GM12878 (cell line): ENCODE data around the gene FERMT2. TPM values are rescaled to one million over a fixed set of nuclear protein-coding genes. Genes with fewer than 3 reads are reported as not detected.

Experiments used
- ATAC-seq: fragments of 200-7000 bp; cut with Tn5 transposase; 3 replicates; pipeline ENCODE4 v1.9.1; 2020; ENCODE audit warnings: mild to moderate bottlenecking, moderate library complexity
- BruUV-seq: library from RNA; stranded (reverse); fragments of 400-500 nt; replicated peaks from 2 replicates; lab custom pipeline; 2021; lab: Mats Ljungman, UMichigan
- CTCF ChIA-PET: fragments of 300-600 bp; sonication (Branson Sonifier 250); formaldehyde crosslinking; extraction: SDS; loops from one replicate; lab custom pipeline; 2021; ENCODE audit warnings: inconsistent platforms; lab: Yijun Ruan, JAX
- POLR2A ChIA-PET: fragments of 350-600 bp; formaldehyde crosslinking; extraction: SDS; loops from one replicate; lab custom pipeline; 2021; ENCODE audit warnings: inconsistent platforms; lab: Charles Lee
- RAD21 ChIA-PET: fragments of 300-600 bp; sonication (Branson Sonifier 250); formaldehyde crosslinking; loops from one replicate; lab custom pipeline; 2023; ENCODE audit warnings: antibody characterized with exemption; ENCODE audit not compliant: unreplicated experiment; lab: Charles Lee
- SMC1A ChIA-PET: fragments of 300-600 bp; sonication (Branson Sonifier 250); formaldehyde crosslinking; loops from one replicate; lab custom pipeline; 2023; ENCODE audit not compliant: unreplicated experiment, uncharacterized antibody; lab: Charles Lee
- DNase-seq: peaks from one replicate; pipeline ENCODE4 v3.0.0-alpha.2; 2011; ENCODE audit warnings: low read depth, low spot score
- FAIRE-seq: peaks from 3 replicates; lab custom pipeline; 2011; peaks lifted over from hg19 to GRCh38; lab: Jason Lieb, UNC
- H2AFZ ChIP-seq: 2 replicates; pipeline ENCODE4 v1.6.0; 2011; ENCODE audit warnings: low read depth, low read length, control low read depth; ENCODE audit not compliant: control insufficient read depth
- H3K27ac ChIP-seq: 2 replicates; pipeline ENCODE4 v1.5.1; 2011; ENCODE audit warnings: control low read depth; ENCODE audit not compliant: control insufficient read depth, insufficient read depth
- H3K27me3 ChIP-seq, 2 experiments: replicated peaks in 1 of 2; 2 replicates each; pipeline versions ENCODE4 v1.6.0 to v1.6.1; 2011; ENCODE audit warnings: low read length in 1 of 2; ENCODE audit not compliant: control insufficient read depth in 2 of 2, insufficient read depth in 2 of 2
- H3K36me3 ChIP-seq, 2 experiments: 2 replicates each; pipeline ENCODE4 v1.5.1; 2011; ENCODE audit warnings: low read length in 1 of 2; ENCODE audit not compliant: control insufficient read depth in 2 of 2, insufficient read depth in 2 of 2
- H3K4me1 ChIP-seq: 2 replicates; pipeline ENCODE4 v1.6.1; 2011; ENCODE audit warnings: mild to moderate bottlenecking, low read length, moderate library complexity, mixed read lengths; ENCODE audit not compliant: control insufficient read depth, insufficient read depth
- H3K4me2 ChIP-seq: 2 replicates; pipeline ENCODE4 v1.6.0; 2011; ENCODE audit warnings: control low read depth; ENCODE audit not compliant: control insufficient read depth, insufficient read depth
- H3K4me3 ChIP-seq: fragments of 200-600 bp; sonication (generic); 2 replicates; pipeline ENCODE4 v1.5.1; 2016
- H3K79me2 ChIP-seq: 2 replicates; pipeline ENCODE4 v1.6.0; 2011; ENCODE audit warnings: low read length; ENCODE audit not compliant: control insufficient read depth, insufficient read depth
- H3K9ac ChIP-seq: 2 replicates; pipeline ENCODE4 v1.8.0; 2011; ENCODE audit warnings: low read length, control low read depth, mixed read lengths; ENCODE audit not compliant: control insufficient read depth, insufficient read depth
- H3K9me3 ChIP-seq: replicated peaks from 3 replicates; pipeline ENCODE4 v1.5.1; 2011; ENCODE audit warnings: mild to moderate bottlenecking, low read length; ENCODE audit not compliant: control insufficient read depth, insufficient read depth
- H4K20me1 ChIP-seq: 2 replicates; pipeline ENCODE4 v1.6.0; 2011; ENCODE audit not compliant: control insufficient read depth, insufficient read depth
- WGBS: methylation state at CpG from one replicate; pipeline ENCODE4 v1.1.6; 2016; ENCODE audit warnings: low lambda C conversion rate; ENCODE audit not compliant: insufficient replicate concordance, insufficient coverage; ENCODE audit errors: missing lambda C conversion rate; 5-methylcytosine and 5-hydroxymethylcytosine counted together
- in situ Hi-C: fragments of 300-500 bp; cut with MboI; formaldehyde crosslinking; loops from 9 replicates; pipeline ENCODE4 v1.14.3; 2018; ENCODE audit warnings: mixed read lengths
- intact Hi-C: fragments of 100-400 bp; cut with micrococcal nuclease; formaldehyde crosslinking; loops from one replicate; pipeline ENCODE4 v1.14.2; 2022; ENCODE audit not compliant: unreplicated experiment
- polyA plus RNA-seq, 11 experiments: library from polyadenylated mRNA; depleted of rRNA in 4 of 11; unstranded in 6 of 11; stranded (reverse) in 5 of 11; fragments of >200 nt; fragmentation: Nextera tagmentation in 4 of 11; fragmentation: Illumina TruSeq in 1 of 11; extraction: Ambion mirVana in 4 of 11; extraction: Trizol in 1 of 11; gene quantifications; 1 replicate in 1 of 11; 2 replicates in 10 of 11; pipeline versions ENCODE4 v1.2.1 to v1.2.3, GENCODE V29; 2011 to 2016; ENCODE audit warnings: inconsistent platforms in 2 of 11, missing spikeins in 2 of 11, low read depth in 1 of 11
- total RNA-seq, 4 experiments: library from RNA; depleted of rRNA in 3 of 4; stranded (reverse); fragments of >200 nt in 3 of 4; fragmentation: Illumina TruSeq in 1 of 4; extraction: Trizol in 1 of 4; gene quantifications; 2 replicates each; pipeline versions ENCODE4 v1.2.1 to v1.2.3, GENCODE V29; 2013 to 2021
- TF ChIP-seq, protein P1 (sequence below): IDR thresholded peaks from 2 replicates; pipeline ENCODE4 v1.6.1; 2012; ENCODE audit warnings: improper control_type of control experiment, low read depth, low read length; ENCODE audit not compliant: insufficient replicate concordance
- TF ChIP-seq, protein P2 (sequence below): IDR thresholded peaks from 2 replicates; pipeline ENCODE4 v1.6.1; 2012; ENCODE audit warnings: low read depth, low read length, improper control_type of control experiment

The FERMT2 gene
- total and polyA plus RNA-seq, 10 of the 15 experiments (the other 5 are each of a cell fraction or from before 2014, with no cell fraction given) = 4.9 to 35.5 (median 19.5) TPM

DNA sequence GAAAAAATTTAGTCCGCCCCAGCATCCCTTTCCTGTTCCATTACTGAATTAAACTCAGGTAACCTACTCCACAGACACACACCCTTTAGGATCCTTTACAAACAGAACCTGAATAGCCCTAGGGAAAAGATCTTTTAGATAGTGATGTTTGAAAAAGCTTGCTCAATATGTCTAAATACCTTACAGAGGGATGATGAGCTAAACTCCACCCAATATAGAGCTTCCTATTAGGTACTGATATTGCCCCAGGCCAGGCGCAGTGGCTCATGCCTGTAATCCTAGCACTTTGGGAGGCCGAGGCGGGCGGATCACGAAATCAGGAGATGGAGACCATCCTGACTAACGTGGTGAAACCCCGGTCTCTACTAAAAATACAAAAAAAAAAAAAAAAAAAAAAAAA is 50.1 kb downstream of the FERMT2 start (continued):
- TF ChIP-seq, protein P1, sequence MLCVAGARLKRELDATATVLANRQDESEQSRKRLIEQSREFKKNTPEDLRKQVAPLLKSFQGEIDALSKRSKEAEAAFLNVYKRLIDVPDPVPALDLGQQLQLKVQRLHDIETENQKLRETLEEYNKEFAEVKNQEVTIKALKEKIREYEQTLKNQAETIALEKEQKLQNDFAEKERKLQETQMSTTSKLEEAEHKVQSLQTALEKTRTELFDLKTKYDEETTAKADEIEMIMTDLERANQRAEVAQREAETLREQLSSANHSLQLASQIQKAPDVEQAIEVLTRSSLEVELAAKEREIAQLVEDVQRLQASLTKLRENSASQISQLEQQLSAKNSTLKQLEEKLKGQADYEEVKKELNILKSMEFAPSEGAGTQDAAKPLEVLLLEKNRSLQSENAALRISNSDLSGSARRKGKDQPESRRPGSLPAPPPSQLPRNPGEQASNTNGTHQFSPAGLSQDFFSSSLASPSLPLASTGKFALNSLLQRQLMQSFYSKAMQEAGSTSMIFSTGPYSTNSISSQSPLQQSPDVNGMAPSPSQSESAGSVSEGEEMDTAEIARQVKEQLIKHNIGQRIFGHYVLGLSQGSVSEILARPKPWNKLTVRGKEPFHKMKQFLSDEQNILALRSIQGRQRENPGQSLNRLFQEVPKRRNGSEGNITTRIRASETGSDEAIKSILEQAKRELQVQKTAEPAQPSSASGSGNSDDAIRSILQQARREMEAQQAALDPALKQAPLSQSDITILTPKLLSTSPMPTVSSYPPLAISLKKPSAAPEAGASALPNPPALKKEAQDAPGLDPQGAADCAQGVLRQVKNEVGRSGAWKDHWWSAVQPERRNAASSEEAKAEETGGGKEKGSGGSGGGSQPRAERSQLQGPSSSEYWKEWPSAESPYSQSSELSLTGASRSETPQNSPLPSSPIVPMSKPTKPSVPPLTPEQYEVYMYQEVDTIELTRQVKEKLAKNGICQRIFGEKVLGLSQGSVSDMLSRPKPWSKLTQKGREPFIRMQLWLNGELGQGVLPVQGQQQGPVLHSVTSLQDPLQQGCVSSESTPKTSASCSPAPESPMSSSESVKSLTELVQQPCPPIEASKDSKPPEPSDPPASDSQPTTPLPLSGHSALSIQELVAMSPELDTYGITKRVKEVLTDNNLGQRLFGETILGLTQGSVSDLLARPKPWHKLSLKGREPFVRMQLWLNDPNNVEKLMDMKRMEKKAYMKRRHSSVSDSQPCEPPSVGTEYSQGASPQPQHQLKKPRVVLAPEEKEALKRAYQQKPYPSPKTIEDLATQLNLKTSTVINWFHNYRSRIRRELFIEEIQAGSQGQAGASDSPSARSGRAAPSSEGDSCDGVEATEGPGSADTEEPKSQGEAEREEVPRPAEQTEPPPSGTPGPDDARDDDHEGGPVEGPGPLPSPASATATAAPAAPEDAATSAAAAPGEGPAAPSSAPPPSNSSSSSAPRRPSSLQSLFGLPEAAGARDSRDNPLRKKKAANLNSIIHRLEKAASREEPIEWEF = no peak

DNA sequence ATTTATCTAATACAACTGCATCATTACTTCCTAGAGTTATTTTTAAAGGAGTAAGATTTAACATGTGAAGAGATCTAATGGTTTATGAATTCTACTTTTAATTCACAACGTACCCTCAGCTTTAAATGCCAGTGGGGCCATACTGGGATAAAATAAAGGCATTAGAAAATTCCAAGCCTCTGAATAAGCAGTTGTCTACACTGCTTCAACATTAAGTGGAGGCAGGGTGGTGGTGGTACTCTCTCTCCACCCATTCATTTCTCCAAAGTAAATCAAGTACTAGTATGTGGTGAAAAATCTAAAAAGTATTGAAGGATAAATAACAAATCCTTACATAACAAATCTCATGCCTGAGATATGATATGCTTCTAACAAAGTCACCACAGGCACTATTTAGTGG is 52.4 kb downstream of the FERMT2 start:
- Histone ChIP-seq H3K4me2 (no peak overlapping the region), H3K36me3 (no peaks in the 10 kb centered on the region), H2AFZ (no peak overlapping the region), H3K4me1 (no peaks in the 10 kb centered on the region), H3K4me3 (no peak overlapping the region), H3K79me2 (no peaks in the 10 kb centered on the region), H3K9me3 (no peaks in the 10 kb centered on the region), H4K20me1 (no peaks in the 10 kb centered on the region), H3K27ac (no peak overlapping the region), H3K9ac (no peak overlapping the region), H3K27me3 (no peaks in the 10 kb centered on the region)
- CTCF ChIA-PET = interaction anchor here (0.9 to 1.0 kb wide), 2 partner anchors 19 to 62 kb away, joined by 3 to 4 read pairs; no protein-coding TSS in a partner anchor
- POLR2A ChIA-PET = no interaction called here
- TF ChIP-seq, protein P2, sequence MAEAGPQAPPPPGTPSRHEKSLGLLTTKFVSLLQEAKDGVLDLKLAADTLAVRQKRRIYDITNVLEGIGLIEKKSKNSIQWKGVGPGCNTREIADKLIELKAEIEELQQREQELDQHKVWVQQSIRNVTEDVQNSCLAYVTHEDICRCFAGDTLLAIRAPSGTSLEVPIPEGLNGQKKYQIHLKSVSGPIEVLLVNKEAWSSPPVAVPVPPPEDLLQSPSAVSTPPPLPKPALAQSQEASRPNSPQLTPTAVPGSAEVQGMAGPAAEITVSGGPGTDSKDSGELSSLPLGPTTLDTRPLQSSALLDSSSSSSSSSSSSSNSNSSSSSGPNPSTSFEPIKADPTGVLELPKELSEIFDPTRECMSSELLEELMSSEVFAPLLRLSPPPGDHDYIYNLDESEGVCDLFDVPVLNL = no peak
- intact Hi-C loops = loop anchor here (5.0 kb wide), 1 partner anchor 44 kb away; no protein-coding TSS in a partner anchor
- in situ Hi-C loops = no loop called here
- no peak for ATAC-seq
- no TSS peak for BruUV-seq
- RAD21 ChIA-PET = interaction anchor here (0.6 to 1.4 kb wide), 3 partner anchors 63 to 255 kb away, joined by 3 to 4 read pairs (median 3); partner anchors contain the start of gene DDHD1
- SMC1A ChIA-PET = interaction anchor here (0.9 to 1.7 kb wide), 4 partner anchors 10 to 23 kb away, joined by 3 to 6 read pairs (median 4); no protein-coding TSS in a partner anchor
- WGBS = 4% methylated on average over 1 of the region's 1 CpG
- no peak for DNase-seq
- FAIRE-seq = no peak
